GM21526 (cell line): Measurements from ENCODE around the gene PLA2G6.

Source experiments
- ATAC-seq: cut with Tn5 transposase; IDR thresholded peaks from one replicate; pipeline ENCODE4 v1.9.1; 2021; ENCODE audit warnings: moderate library complexity; ENCODE audit not compliant: unreplicated experiment, low FRiP score

Gene PLA2G6

GRCh38 chr22:38114484-38115398, 66.9 kb downstream of the PLA2G6 start:
- ATAC-seq = no peak

DNA sequence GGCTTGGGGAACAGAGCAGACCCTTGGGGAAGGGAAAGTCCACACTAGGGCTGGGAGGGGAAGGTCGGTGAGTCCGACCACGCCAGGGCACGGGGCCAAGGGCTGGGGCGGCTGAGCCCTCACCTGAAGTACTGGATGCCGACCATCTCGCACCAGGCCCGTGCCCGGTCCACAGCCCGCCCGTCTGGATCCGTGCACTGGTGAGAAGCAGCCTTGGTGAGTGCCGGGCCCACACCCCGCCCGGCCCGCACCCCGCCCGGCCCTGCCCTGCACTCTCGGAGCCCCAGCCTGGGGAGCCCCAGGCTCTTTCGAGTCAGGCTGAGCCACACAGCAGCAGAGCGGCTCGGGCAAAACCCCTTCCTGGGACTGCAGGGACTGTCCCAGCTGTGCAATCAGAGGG, 69.2 kb downstream of the PLA2G6 start:
- no peak for ATAC-seq

GRCh38 chr22:38111925-38112355, 69.7 kb downstream of the PLA2G6 start:
- no peak for ATAC-seq

DNA sequence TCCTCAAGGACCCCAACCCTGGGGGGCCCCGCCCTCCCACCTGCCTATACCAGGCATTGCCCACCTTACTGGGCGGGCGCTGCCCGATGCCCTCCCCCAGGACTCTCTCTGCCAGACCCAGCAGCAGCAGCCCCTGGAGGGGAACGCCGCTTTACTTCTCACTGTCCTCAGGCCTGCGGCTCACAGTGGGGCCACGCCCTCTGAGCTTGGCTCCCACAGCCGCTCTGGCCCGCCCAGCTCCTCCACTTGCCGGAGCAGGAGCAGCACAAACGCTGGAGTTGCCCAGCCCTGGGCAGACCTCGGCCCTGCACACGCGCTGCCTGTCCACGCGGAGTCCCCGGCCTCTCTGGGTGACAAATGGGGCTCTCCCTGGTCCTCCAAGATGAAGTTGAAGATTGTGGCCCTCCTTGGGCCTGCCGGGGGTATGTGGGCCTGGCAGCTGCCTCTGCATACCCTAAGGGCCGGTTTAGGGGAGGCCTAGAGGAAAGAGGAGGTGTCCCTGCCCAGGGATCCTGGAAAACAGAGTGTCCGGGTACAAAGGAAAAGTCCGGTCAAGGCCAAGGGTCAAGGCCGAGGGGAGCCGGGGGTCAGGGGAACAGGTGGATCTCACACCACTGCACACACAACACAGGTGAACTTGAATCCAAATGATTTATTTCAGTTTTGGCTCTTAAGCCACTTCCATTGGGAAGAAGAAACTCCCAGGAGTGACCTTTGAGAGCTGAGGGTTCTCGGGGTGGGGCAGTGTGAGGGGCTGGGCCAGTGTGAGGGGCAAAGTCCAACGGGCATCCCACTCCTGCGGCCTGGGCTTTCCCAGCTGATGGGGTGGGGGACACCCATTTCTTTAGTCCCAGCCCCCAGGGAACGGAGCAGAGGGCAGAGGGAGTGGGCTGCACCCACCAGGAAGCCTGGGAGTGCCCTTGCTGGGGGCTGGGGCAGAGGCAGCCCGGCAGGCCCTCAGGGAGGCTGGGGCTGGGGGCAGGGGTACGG, 70.5 kb downstream of the PLA2G6 start:
- no peak for ATAC-seq

GRCh38 chr22:38110008-38110862, 71.4 kb downstream of the PLA2G6 start, which contains the start of gene BAIAP2L2:
Gene BAIAP2L2 (minus strand): TSS chr22:38110684. CDS start chr22:38110525, 159 bp downstream.
- no peak for ATAC-seq

GRCh38 chr22:38109371-38110001, 72.1 kb downstream of the PLA2G6 start:
- ATAC-seq = no peak

DNA sequence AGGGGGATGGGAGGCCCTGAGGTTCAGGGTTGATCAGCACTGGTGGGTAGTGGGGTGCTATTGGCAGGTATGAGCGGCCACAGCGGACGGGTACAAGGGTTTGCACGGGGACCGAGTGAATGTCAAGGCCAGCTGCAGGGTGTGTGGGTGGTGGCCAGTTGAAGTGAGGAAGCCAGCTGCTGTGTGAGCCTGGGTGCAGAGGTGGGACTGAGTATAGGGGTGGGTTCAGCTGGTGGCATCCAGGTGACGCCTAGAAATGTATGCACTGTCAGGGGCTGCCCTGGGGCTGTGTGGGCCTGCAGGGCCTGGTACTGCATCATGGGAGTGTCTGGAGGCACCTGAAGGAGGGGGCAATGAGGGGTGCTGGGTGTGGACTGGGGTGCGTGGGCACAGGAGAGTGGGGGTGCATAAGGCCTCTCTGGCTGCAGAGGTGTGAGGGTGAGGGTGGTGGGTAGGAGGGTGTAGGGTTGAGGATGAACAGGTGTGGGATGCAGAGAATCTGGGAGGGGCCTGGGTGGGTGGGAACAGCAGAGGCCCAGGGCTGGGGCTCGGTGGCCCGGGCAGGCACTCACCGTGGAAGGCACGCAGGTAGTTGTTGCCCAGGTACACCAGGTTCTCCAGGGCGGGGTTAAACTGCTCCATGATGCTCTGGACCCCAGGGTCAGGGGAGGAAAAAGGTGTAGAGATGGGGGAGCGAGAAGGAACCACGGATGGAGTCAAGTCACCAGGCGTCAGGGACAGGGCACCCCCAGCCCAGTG, 72.9 kb downstream of the PLA2G6 start:
- ATAC-seq = no peak

DNA sequence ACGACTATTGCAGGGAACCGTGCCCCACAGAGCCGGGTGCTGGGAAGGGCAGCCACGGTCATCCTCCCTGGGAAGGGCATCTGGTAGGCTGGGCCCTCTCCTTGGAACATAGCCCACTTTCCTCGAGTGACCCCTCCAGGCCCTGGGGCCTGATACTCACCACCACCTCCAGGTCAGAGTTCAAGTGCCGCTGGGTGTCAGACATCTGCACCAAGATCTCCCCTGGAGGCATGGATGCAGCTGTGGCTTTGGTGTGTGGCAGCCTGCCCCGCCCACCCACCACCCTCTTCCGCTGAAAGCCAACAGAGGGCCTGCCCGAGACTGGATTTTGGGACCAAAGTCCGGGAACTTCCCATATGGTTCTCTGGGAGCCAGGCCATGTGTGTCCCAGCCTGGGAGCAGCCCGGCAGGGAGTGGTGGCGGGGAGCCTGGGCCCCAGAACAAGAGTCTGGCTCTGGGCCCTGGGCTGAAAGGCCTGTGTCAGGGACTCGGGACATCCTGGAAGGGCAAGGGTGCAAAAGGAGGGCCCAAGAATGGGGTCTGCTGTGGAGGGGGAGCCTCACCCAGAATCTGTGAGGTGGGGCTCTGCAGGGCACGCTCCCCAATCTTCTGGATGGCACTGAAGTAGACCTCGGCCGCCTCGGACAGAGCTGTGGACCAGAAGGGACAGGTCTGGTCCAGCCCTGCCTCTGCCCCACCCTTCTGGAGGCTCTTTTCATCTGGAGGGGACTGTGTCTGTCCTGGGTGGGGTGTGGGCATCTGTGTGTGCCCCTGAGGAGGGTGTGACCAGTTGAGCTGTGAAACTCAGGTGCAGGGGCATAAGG, 73.7 kb downstream of the PLA2G6 start:
- ATAC-seq = no peak

GRCh38 chr22:38106814-38107578, 74.6 kb downstream of the PLA2G6 start:
- no peak for ATAC-seq

GRCh38 chr22:38104084-38104483, 77.5 kb downstream of the PLA2G6 start:
- no peak for ATAC-seq

- no peak for ATAC-seq
Measured at GRCh38 chr22:38103641-38104040, 78.0 kb downstream of the PLA2G6 start.

DNA sequence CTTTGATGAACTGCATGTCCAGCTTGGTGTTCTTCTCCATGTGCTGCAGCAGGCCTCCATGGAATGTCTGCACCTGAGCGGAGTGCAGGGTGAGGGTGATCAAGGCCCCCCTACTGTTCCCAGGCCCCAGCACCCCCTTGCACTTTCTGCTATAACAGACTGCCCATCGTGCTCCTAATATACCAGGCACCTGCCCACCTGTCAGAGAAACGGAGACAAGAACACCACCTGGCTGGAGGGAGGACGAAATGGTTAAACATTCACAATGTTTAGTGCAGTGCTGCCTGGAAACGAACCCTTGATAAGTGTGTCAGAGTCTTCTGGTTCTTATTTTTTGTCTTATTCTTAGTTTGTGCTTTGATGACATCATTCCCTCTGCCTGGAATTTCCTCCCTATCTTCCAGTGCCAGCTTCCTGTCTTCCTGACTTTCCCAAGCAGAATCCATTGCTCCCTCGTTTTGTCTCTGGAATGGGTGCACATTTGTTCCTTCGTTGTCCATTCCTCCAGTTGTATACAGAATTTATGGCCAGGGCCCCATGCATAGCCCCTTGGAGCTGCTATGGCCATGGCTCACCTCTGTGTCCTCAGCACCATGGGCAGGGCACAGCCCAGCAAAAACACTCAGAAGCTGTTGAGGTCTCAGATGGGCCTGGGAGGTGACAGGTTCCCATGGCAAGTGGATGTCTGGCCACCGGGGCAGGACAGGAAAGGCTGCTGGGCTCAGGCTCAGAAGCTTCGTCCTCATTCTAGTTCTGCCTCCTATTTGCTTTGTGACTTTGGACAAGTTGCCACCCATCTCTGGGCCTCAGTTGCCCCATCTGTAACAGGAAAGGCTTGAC, 83.0 kb downstream of the PLA2G6 start:
- no peak for ATAC-seq

GRCh38 chr22:38097557-38098409, 83.8 kb downstream of the PLA2G6 start:
- ATAC-seq = no peak

DNA sequence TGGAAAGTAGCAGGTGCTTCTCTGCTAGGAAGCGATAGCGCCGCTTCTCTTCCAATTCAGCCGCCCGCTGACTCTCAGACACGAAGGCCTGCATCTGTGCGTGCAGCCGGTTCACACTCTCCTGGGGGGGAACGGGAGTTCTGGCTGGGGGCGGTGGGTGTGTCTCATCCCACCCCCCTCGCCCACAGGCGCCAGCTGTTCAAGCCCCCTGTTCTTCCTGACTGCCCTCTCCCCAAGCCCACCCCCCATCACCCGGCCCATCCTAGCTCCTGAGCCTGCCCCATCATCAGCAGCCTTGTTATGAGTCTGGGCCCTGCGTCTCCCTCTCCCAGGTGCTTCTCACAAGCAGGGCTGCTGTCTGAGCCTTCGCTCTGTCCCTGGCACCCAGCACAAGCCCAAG, 84.6 kb downstream of the PLA2G6 start:
- ATAC-seq = no peak

DNA sequence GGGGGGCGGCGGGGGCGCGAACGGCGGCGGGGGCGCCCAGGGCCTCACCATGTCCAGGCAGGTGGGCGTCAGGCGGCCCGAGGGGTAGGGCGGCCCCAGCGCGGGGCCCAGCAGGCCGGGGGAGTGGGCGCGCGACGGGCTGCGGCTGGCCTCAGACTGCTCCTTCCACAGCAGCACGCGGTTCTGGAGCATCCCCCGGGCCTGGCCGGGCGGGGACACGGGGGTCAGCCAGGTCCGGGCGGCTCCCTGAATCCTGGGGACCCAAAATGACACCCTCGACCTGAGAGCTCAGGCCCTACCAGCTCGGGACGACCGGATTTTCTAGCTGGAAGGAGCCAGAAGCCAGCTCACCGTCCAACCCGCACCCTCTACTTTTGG, 92.2 kb downstream of the PLA2G6 start:
- ATAC-seq = no peak
